HEK293 (cell line): ENCODE results near the gene MPPED2.

Experiments
- CTCF ChIP-seq: fragments of 450-650 bp; formaldehyde crosslinking; IDR thresholded peaks from 2 replicates; pipeline ENCODE4 v1.5.1; 2016; ENCODE audit warnings: missing biosample characterization, missing genetic modification characterization
- HOXA7 ChIP-seq: sonication (generic); formaldehyde crosslinking; IDR thresholded peaks from 2 replicates; pipeline ENCODE4 v1.8.1; 2022; ENCODE audit warnings: missing genetic modification reagents, borderline replicate concordance
- YY1 ChIP-seq: fragments of 450-650 bp; formaldehyde crosslinking; IDR thresholded peaks from 2 replicates; pipeline ENCODE4 v1.5.1; 2018; ENCODE audit warnings: missing biosample characterization, missing genetic modification characterization
- ZBTB44 ChIP-seq: fragments of 450-650 bp; IDR thresholded peaks from 2 replicates; pipeline ENCODE4 v1.5.1; 2018; ENCODE audit warnings: missing biosample characterization, mild to moderate bottlenecking, missing genetic modification characterization
- ZNF274 ChIP-seq, 2 experiments: fragments of 200-500 bp in 1 of 2; fragments of 450-650 bp in 1 of 2; sonication (Bioruptor generic) in 1 of 2; formaldehyde crosslinking in 1 of 2; IDR thresholded peaks; 2 replicates each; pipeline versions ENCODE4 v1.5.1 to v1.6.1; 2014 to 2016; ENCODE audit warnings: borderline replicate concordance in 1 of 2, inconsistent platforms in 1 of 2, low read length in 1 of 2, missing biosample characterization in 1 of 2, missing genetic modification characterization in 1 of 2
- ZNF558 ChIP-seq: fragments of 450-650 bp; formaldehyde crosslinking; IDR thresholded peaks from 2 replicates; pipeline ENCODE4 v1.5.1; 2016; ENCODE audit warnings: missing biosample characterization, missing genetic modification characterization
- ZNF670 ChIP-seq: fragments of 450-650 bp; formaldehyde crosslinking; IDR thresholded peaks from 2 replicates; pipeline ENCODE4 v1.5.1; 2016; ENCODE audit warnings: missing biosample characterization, missing genetic modification characterization, low read depth
- ZNF830 ChIP-seq: fragments of 450-650 bp; IDR thresholded peaks from 2 replicates; pipeline ENCODE4 v1.5.0; 2018; ENCODE audit warnings: missing biosample characterization, missing genetic modification characterization, low read depth, mild to moderate bottlenecking, moderate library complexity

- TF ChIP-seq CTCF (no peak), ZNF670 (tag by site-specific recombination) (no peak), HOXA7 (CRISPR knock-in tag) (no peak), ZBTB44 (tag by site-specific recombination) (no peak), ZNF558 (tag by site-specific recombination) (no peak), ZNF830 (no peak), ZNF274 (IDR thresholded peaks at IDR 0.05; ENCODE audit: low read length) (no peak), ZNF274 (tag by site-specific recombination; IDR thresholded peaks at IDR 0.05; ENCODE audit: borderline replicate concordance) (no peak), YY1 (tag by site-specific recombination) (no peak)
Measured at GRCh38 chr11:30573951-30574350, 12.2 kb downstream of the MPPED2 start.
